NCI-H446 (cell line): ENCODE data around the gene CD82.
"Not testable (repeated sequence)": the region's sequence is repeated elsewhere in the genome, so short reads cannot be mapped to it uniquely, and the experiment has no call there.

Experiments used
- DNase-seq, 2 experiments: peaks; one replicate each; lab custom pipeline; 2025; lab: John Stamatoyannopoulos, UW

Gene CD82

DNA sequence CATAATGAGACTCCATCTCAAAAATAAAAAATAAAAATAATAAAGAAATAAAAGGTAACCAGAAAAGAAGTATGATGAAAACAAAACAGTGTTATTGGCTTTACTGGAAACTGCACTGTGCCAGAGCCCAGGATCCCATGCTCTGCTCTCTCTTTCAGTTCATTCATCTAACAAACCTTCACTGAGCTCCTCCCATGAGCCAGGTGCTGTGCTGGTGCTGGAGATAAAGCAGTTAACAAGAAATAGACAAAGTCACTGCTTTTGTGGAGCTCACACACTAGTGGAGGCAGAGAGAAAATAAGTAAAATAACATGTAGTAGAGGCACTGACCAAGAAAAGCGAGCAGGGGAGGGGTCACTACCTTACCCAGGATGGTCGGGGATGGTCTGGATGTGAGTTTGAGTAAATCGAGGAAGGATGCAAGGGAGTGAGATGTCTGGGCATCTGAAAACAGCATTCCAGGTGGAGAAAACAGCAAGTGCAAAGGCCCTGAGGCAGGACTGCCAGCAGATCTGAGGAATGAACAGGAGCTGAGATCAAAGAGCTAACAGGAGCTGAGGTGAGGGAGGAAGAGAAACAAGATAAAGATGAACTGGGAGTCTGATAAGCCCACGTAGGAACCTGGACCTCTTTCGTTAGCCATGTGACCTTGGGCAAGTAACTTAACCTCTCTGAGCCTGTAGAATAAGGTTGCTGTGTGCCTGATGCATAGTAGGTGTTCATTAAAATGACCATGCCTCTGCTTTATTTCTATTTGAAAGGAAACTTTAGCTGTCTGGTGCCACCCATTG lies 31.3 kb upstream of the CD82 start:
- no peak for DNase-seq

DNA sequence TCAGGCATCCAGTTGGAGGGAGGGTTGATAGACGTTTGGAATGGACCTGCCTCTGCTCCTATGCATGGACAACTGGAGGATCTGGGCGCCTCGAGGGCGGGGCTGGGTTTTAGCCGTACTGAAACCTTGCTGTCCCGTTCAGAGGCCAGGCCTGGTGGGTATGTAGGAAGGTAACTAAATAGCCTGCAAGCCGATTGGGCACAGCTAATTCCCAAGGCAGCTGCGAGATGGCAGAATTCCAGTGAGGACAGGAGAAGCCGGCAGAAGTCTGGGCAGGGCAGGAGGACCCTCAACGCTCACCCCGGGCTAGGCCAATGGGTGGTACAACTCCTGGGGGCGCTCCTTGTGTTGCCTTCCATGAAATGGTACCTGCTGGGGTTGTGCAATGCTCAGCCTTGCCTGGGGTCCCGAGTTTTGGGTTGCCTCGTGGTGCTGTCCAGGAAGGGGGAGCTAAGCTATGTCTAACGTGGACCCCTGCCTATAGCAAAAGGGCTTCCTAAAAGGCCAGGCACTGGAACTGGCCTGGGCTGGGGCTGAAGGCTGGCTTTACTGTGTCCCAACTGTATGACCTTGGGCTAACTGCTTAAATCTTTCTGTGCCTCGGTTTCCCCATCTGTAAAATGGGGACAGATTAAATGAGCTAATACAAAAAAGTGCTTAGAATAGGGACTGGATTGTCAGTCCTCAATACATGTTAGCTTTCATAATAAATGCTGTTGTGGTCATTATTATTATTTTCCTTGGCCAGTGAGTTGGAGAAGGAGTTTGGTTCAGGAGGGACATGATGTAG lies 30.1 kb upstream of the CD82 start:
- no peak for DNase-seq

DNA sequence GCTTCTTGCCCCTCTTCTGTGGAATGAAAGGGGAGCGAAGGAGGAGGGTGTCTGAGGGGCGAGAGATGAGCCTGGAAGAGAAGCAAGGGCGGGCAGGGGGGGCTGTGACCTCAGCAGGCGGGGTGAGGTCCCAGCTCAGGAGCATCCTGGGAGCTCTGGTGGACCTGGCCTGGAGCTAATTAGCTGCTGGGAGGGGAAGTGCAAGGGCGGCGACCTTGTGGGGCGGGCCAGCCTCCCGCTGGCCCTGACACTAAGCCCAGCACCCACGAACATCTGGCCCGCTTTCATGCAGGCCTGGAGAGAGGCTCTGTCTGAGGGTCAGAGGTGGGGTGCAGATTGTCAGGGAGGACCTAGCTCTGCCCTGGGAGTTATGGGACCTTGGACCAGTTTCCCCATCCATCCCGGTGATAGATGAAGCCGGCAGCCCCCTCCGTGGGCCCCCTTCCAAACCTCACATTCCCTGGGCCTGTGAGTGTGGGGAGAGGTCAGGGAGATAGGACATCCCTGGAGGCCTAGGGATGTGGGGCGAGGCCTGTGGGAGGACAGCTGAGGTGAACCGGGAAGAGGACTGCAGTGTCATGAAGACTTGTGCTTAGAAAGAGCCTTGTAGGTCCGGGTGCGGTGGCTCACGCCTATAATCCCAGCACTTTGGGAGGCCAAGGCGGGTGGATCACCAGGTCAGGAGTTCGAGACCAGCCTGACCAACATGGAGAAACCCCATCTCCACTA lies 28.5 kb upstream of the CD82 start:
- DNase-seq: no peak

DNA sequence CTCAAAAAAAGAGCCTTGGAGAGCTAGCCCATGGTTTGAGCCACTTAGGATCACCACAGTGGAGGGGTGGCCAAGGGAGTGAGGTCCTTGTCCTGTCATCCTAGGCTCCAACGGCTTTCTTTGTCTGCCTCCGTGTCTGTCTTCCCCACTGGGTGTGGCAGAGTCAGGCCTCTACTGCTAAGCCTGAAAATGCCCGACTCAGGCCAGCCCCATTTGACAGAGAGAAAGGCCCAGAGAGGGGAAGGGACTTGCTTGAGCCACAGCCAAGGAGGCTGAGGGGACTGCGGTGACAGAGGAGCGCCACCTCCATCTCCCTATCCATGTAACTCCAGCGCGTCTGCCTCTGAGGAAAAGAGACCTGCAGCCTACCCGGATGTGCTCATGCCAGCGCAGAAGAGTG lies 27.8 kb upstream of the CD82 start:
- no peak for DNase-seq

DNA sequence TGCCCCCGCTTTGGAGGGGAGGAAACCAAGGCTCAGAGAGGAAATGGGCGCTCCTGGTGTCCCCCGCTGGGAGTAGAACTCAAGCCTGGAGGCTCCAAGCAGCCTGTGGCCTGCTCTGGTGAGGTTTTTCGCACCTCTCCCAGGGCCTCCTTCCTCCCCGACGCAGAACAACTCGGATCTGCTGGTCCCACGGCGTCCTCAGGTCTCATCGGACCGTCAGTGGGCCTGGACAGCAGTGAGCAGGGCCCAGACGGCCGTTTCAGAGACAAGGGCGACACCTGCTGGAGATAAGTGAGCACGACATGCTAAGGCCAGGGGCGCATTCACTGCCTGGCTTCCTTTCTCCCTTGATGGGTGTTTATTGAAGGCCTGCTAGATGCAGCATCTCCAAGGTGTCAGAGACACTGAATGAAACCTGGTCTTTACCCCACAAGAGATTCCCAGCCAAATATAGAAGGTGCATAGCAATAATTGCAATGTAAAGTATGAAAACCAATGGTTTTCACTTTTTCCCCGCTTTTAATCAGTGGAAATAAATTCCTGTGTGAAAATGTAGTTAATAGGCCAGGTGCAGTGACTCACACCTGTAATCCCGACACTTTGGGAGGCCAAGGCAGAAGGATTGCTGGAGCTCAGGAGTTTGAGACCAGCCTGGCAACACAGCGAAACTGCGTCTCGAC lies 26.9 kb upstream of the CD82 start:
- peak; percentile 39 to 85 for DNase-seq

DNA sequence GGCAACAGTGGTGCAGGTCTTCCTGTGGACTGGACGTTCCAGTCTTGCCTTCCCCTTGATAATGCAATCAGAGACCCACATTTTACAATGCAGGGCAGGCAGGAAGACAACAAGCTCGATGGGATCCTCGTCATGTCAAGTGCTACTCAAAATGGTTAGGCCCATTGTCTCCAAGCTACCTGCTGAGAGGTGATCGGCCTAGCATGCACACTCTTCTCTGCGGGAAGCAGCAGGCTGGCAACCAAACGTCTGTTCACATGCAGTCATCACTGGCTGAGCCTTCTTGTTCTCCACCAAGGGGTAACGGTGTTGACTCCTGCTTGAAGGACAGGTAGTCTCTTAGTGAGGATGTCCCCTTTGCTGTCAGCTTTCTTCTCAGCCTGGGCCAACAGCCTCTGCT lies 25.5 kb upstream of the CD82 start:
- DNase-seq: no peak

DNA sequence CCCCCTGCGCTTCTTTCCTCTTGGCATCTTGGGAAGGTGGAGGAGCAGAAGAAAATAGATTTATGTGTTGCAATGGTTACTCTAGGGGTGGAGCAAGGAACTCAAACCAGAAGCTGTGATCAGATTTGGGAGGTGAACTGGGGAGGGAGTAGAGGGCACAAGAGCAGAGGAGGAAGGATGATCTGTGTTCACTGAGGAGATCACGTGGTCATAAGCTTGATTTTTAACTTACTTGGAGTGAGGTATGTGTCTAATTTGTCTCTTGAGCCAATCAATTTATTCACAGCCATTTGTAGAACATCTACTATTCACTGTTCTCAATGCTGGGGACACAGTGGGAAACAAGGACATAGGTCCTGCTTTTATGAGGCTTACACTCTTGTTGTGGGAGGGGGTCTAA lies 24.8 kb upstream of the CD82 start:
- no peak for DNase-seq

DNA sequence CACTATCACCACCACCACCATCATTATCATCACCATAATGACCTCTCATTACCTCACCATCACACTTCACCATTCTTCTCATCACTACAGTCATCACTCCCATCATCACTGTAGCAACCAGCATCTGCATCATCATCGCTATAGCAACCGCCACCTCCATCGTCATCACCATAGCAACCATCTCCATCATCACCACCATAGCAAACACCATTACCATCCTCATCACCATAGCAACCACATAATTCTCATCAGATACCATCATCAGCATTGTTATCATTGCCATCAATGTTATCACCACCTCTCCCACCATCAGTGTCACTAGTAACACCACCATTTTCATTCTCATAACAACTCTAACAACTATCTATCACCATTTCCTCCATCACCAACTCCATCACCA lies 23.1 kb upstream of the CD82 start:
- no peak for DNase-seq

DNA sequence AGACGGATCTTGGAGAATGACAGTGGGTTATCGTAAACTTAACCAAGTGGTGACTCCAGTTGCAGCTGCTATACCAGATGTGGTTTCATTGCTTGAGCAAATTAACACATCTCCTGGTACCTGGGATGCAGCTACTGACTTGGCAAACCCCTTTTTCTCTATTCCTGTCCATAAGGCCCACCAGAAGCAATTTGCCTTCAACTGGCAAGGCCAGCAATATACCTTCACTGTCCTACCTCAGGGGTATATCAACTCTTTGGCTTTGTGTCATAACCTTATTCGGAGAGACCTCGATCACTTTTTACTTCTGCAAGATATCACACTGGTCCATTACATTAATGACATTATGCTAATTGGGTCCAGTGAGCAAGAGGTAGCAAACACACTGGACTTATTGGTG lies 18.5 kb upstream of the CD82 start:
- DNase-seq: not testable (repeated sequence)

DNA sequence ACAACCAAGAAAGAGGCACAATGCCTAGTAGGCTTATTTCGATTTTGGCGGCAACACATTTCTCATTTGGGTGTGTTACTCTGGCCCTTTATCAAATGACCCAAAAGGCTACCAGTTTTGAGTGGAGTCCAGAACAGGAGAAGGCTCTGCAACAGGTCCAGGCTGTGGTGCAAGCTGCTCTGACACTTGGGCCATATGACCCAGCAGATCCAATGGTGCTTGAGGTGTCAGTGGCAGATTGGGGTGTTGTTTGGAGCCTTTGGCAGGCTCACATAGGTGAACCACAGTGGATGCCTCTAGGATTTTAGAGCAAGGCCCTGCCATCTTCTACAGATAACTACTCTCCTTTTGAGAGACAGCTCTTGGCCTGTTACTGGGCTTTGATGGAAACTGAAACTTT lies 17.9 kb upstream of the CD82 start:
- DNase-seq: not testable (repeated sequence)

DNA sequence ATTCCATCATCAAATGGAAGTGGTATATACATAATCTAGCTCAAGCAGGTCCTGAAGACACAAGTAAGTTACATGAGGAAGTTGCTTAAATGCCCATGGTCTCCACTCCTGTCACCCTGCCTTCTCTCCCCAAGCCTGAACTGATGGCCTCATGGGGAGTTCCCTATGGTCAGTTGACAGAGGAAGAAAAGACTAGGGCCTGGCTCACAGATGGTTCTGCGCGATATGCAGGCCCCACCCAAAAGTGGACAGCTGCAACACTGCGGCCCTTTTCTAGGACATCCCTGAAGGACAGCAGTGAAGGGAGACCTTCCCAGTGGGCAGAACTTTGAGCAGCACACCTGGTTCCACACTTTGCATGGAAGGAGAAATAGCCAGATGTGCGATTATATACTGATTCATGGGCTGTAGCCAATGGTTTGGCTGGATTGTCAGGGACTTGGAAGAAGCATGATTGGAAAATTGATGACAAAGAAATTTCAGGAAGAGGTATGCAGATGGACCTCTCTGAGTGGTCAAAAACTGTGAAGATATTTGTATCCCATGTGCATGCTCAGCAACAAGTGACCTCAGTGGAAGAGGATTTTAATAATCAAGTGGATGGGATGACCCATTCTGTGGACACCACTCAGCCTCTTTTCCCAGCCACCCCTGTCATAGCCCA lies 17.3 kb upstream of the CD82 start:
- no peak for DNase-seq

DNA sequence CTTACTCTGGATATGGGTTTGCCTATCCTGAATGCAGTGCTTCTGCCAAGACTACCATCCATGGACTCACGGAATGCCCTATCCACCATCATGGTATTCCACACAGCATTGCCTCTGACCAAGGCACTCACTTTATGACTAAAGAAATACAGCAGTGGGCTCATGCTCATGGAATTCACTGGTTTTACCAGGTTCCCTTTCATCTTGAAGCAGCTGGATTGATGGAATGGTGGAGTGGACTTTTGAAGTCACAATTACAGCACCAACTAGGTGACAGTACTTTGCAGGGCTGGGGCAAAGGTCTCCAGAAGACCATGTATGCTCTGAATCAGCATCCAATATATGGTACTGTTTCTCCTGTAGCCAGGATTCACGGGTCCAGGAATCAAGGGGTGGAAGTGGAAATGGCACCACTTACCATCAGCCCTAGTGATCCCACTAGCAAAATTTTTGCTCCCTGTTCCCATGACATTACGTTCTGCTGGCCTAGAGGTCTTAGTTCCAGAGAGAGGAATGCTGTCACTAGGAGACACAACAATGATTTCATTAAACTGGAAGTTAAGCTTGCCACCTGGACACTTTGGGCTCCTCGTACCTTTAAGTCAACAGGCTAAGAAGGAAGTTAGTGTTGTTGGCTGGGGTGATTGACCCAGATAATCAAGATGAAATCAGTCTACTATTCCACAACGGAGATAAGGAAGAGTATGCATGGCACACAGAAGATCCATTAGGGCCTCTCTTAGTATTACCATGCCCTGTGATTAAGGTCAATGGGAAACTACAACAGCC lies 16.3 kb upstream of the CD82 start:
- not testable (repeated sequence) for DNase-seq

DNA sequence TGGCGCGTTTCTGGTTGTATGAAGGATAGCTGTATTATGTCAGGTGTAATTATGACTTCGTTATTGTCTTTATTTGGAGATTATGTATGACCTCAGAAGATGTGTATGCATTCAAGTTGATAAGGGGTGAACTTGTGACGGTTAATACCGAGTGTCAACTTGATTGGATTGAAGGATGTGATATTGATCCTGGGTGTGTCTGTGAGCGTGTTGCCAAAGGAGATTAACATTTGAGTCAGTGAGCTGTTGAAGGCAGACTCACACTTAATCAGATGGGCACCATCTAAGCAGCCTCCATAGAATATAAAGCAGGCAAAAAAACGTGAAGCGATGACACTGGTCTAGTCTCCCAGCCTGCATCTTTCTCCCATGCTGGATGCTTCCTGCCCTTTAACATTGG lies 15.3 kb upstream of the CD82 start:
- no peak for DNase-seq

DNA sequence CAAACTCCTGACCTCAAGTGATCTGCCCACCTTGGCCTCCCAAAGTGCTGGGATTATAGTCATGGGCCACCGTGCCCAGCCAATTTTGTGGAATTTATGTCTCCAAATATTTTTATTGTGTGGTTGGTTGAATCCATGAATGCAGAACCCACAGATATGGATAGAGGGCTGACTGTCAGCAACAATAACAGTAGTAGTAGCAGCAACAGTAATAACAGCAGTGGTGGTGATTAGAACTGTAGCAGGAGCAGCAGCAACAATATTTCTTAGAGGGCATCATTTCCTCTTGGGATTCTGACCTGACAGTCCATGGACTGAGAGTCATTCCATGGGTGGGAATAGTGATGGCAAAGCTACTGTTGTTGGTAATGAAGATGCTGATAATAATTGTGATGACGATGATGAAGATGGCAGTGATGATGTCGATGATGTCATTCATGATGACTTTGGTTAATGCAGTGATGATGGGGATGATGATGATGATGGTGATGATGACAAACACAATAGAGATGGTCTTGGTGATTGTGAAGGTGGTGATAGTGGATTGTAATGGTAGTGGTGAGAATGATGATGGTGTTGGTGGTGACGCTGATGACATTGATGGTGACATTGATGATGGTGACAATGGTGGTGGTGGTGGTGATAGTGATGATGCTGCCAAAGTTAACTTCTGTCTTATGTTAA lies 13.9 kb upstream of the CD82 start:
- DNase-seq: no peak

DNA sequence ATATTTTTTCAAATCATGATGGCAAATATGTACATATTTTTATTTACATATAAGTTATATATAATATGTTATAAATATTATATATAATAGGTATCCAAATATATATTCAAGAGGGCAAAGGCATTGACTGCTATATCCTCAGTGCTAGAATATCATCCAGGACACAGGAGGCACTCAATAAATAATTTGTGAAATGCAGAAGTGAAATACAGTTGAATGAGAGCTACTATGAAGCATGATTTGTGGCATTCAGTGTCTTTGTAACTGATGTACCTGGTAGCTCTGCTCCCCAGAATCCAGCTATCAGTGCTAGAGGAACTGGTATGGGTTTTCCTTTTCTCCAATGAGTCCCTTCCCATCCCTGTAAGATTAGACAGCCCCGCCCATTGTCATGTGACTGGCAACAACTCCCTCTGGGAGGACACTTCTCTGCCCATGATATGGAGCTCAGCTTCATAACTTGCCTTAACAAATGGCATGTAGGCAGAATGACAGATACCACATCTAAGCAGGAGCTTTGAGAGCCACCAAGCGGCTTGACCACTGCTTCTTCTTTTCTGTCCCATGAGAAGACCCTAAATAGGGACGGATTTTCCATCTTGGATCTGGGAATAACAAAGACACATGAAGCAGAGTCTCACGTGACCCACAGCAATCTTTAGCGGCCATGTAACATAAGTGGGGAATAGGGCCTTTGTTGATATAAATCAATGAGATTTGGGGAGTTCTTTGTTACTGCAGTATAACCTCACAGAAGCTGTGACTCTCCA lies 10.2 kb upstream of the CD82 start:
- DNase-seq: no peak

DNA sequence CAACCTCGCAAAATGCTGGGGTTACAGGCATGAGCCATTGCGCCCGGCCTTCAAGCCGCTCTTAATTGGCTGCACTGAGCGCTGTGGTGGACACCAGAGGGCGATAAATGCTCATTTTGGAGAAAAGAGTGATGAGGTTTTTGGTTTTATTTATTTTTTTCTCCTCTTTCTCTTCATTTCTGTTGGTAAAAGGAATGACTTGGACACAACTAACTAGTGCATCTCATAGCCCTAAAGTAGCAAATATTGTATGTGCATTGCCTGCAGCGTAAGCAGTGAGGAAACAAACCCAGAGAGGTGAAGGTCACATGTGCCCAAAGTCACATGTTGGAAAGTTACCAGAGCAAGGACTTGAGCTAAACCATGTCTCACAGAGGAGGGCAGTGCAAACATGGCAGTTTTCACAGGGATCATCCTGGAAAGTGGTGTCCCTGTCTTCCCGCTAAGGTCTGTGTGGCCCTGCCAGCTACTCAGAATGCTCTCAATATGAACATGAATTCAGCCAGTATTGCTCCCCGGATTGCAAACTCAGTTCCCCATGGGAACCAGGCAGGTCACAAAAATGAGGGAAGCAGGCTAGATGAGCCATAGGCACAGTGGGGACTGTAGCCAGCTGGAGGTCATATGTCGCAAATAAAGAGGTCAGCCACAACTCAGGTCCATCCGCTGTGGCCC lies 8.6 kb upstream of the CD82 start:
- DNase-seq: peak; percentile 66 to 76

DNA sequence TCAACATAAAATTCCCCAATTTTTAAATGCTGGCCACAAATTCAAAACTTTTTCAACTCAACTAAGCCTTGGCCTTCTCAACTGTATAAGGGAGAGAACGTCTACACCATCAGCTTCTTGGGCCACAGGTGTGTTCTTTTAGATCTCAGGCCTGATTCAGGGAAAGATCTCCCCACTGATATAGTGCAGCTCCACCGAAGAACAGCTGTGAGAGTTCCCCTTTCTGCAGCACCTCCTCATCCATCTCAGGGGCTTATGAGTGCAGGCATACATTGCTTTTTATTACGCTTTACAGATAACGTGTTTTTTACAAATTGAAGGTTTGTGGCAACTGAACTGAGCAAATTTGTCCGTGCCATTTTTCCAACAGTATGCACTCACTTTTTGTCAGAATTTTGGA lies 8.0 kb upstream of the CD82 start:
- no peak for DNase-seq

DNA sequence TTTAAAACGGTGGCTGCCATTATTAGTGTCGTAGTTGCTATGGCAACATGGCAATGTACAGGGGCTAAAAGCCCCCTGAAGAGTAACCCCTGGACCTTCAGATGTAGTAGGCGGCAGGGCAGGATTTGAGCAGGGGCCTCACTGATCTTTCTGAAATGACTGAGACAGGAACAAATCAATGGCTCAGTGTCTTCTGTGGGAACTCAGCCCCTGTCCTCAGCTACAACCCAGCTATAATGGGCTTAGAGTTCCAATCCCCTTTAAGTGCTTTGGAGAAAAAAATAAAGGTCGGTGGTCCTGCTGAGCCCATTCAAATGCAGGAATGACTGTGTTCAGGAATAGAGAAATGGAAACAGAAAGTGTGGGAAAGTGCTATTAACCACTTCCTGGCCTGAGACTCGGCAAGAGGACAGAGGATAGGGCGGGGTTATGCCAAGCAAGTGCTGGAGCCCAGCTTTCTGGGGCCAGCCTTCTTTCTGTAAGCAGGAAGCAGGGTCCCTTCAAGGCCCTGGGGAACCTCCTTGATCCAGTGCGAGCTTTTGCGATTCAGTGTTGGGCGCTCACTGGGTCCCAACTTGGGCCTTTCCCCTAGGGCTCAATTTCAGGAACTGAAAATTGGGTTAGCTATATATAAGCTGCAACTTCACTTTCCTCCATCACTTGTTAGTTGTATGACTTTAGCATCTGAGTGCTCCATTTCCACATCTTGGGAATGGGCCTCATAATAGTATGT lies 6.1 kb upstream of the CD82 start:
- DNase-seq: no peak
